K562 (cell line): Measurements from ENCODE around the gene PLEKHA5. TPM values are rescaled to one million over a fixed set of nuclear protein-coding genes. Genes with fewer than 3 reads are reported as not detected.

Experiments
- ATAC-seq: fragments of 200-7000 bp; cut with Tn5 transposase; 3 replicates; pipeline ENCODE4 v1.9.1; 2020; ENCODE audit warnings: moderate library complexity
- BruUV-seq: library from RNA; stranded (reverse); fragments of 400-500 nt; replicated peaks from 2 replicates; lab custom pipeline; 2021; lab: Mats Ljungman, UMichigan
- CTCF ChIA-PET: fragments of 300-600 bp; formaldehyde crosslinking; extraction: SDS; loops from one replicate; lab custom pipeline; 2021; ENCODE audit warnings: low intra/inter-chr PET ratio; lab: Yijun Ruan, JAX
- POLR2A ChIA-PET: fragments of 300-600, 350-650 bp; sonication (Branson Sonifier 250); formaldehyde crosslinking; extraction: SDS; loops from one replicate; lab custom pipeline; 2021; ENCODE audit warnings: antibody characterized with exemption, inconsistent platforms; lab: Yijun Ruan, JAX
- DNase-seq, 4 experiments: peaks; one replicate each; pipeline versions ENCODE4 v3.0.0 to v3.0.0-alpha.2; 2011 to 2018; ENCODE audit warnings: low spot score in 3 of 4, mixed read lengths in 3 of 4; ENCODE audit errors: extremely low read depth in 1 of 4
- FAIRE-seq: peaks from 2 replicates; lab custom pipeline; 2011; peaks lifted over from hg19 to GRCh38; lab: Jason Lieb, UNC
- H2AFZ ChIP-seq: 2 replicates; pipeline ENCODE4 v1.6.0; 2011; ENCODE audit warnings: low read depth, low read length, control low read depth, inconsistent platforms
- H3K27ac ChIP-seq: fragments of 200-600 bp; 3 replicates; pipeline ENCODE4 v1.8.0; 2011; ENCODE audit warnings: low read depth, mild to moderate bottlenecking, control low read depth, inconsistent platforms, low read length, moderate library complexity, mixed read lengths; ENCODE audit errors: extremely low read depth
- H3K27me3 ChIP-seq, 2 experiments: fragments of 300-600 bp in 1 of 2; 2 replicates in 1 of 2; 3 replicates in 1 of 2; pipeline versions ENCODE4 v1.6.0 to v1.8.0; 2011; ENCODE audit warnings: inconsistent platforms in 2 of 2, low read length in 2 of 2, mild to moderate bottlenecking in 1 of 2, mixed read lengths in 1 of 2, moderate library complexity in 1 of 2; ENCODE audit not compliant: control insufficient read depth in 2 of 2, insufficient read depth in 2 of 2
- H3K36me3 ChIP-seq: fragments of 300-600 bp; 3 replicates; pipeline ENCODE4 v1.8.0; 2011; ENCODE audit warnings: mild to moderate bottlenecking, low read length, inconsistent platforms; ENCODE audit not compliant: control insufficient read depth, insufficient read depth
- H3K4me1 ChIP-seq, 2 experiments: fragments of 200-600 bp in 1 of 2; replicated peaks in 1 of 2; 2 replicates in 1 of 2; 3 replicates in 1 of 2; pipeline versions ENCODE4 v1.5.1 to v1.8.0; 2011; ENCODE audit warnings: inconsistent platforms in 2 of 2, low read length in 2 of 2, mild to moderate bottlenecking in 1 of 2, mixed read lengths in 1 of 2, moderate library complexity in 1 of 2; ENCODE audit not compliant: control insufficient read depth in 2 of 2, insufficient read depth in 2 of 2
- H3K4me2 ChIP-seq: 2 replicates; pipeline ENCODE4 v1.6.1; 2011; ENCODE audit warnings: low read length, control low read depth, inconsistent platforms, mixed read lengths; ENCODE audit not compliant: insufficient read depth
- H3K4me3 ChIP-seq: fragments of 200-600 bp; sonication (generic), shearing (Covaris generic); 2 replicates; pipeline ENCODE4 v1.5.1; 2016; ENCODE audit warnings: control low read depth, inconsistent platforms
- H3K79me2 ChIP-seq: fragments of 200-600 bp; 3 replicates; pipeline ENCODE4 v1.8.0; 2011; ENCODE audit warnings: low read length, inconsistent platforms; ENCODE audit not compliant: control insufficient read depth, insufficient read depth
- H3K9ac ChIP-seq, 2 experiments: 2 replicates each; pipeline versions ENCODE4 v1.6.0 to v1.6.1; 2011; ENCODE audit warnings: low read depth in 2 of 2, low read length in 2 of 2, control low read depth in 1 of 2, inconsistent platforms in 1 of 2, mild to moderate bottlenecking in 1 of 2, mixed read lengths in 1 of 2; ENCODE audit not compliant: insufficient read depth in 1 of 2
- H3K9me1 ChIP-seq: one replicate; pipeline ENCODE4 v1.6.0; 2011; ENCODE audit warnings: inconsistent platforms, mild to moderate bottlenecking, low read length, moderate library complexity; ENCODE audit not compliant: control insufficient read depth, insufficient read depth
- H3K9me3 ChIP-seq: replicated peaks from 2 replicates; pipeline ENCODE4 v1.5.1; 2011; ENCODE audit warnings: low read depth, low read length, inconsistent platforms; ENCODE audit not compliant: control insufficient read depth, insufficient read depth
- H4K20me1 ChIP-seq: replicated peaks from 2 replicates; pipeline ENCODE4 v1.6.1; 2011; ENCODE audit warnings: low read length, inconsistent platforms, mixed read lengths; ENCODE audit not compliant: control insufficient read depth, insufficient read depth
- CBX2 ChIP-seq: fragments of 200-600 bp; sonication (generic); IDR thresholded peaks from one replicate; pipeline ENCODE4 v1.6.1; 2012; ENCODE audit warnings: mild to moderate bottlenecking, low read length, inconsistent platforms; ENCODE audit not compliant: insufficient read depth, poor library complexity, severe bottlenecking
- CEBPG ChIP-seq, 3 experiments: fragments of 200-800 bp in 1 of 3; sonication (Bioruptor generic) in 1 of 3; sonication (generic) in 1 of 3; formaldehyde crosslinking in 1 of 3; IDR thresholded peaks in 2 of 3; conservative IDR thresholded peaks in 1 of 3; 2 replicates each; pipeline versions ENCODE4 v1.6.1 to v1.8.0; 2016 to 2022; ENCODE audit warnings: missing compliant biosample characterization in 2 of 3, missing genetic modification characterization in 2 of 3, mild to moderate bottlenecking in 1 of 3, missing genetic modification reagents in 1 of 3
- NFE2 ChIP-seq: IDR thresholded peaks from 2 replicates; pipeline ENCODE4 v1.6.1; 2014; ENCODE audit warnings: antibody characterized with exemption, low read depth
- POLR2AphosphoS2 ChIP-seq: IDR thresholded peaks from 2 replicates; pipeline ENCODE4 v1.6.1; 2012; ENCODE audit warnings: low read length, improper control_type of control experiment
- POLR2AphosphoS5 ChIP-seq: IDR thresholded peaks from 2 replicates; pipeline ENCODE4 v1.6.1; 2011; ENCODE audit warnings: mild to moderate bottlenecking, low read depth, low read length, moderate library complexity; ENCODE audit not compliant: control insufficient read depth, insufficient read depth
- PYGO2 ChIP-seq: fragments of 450-650 bp; IDR thresholded peaks from 2 replicates; pipeline ENCODE4 v1.6.1; 2016; ENCODE audit warnings: mild to moderate bottlenecking, missing genetic modification characterization, moderate library complexity, missing compliant biosample characterization
- ZC3H4 ChIP-seq: sonication (generic); formaldehyde crosslinking; IDR thresholded peaks from 2 replicates; pipeline ENCODE4 v1.9.0; 2021; ENCODE audit warnings: missing genetic modification reagents, borderline replicate concordance
- whole genome bisulfite sequencing: fragments of 100-300 bp; shearing (Covaris generic); methylation state at CpG from one replicate; pipeline ENCODE4 v1.1.6; 2016; ENCODE audit warnings: low coverage, mixed read lengths; ENCODE audit not compliant: insufficient coverage; ENCODE audit errors: missing lambda C conversion rate; 5-methylcytosine and 5-hydroxymethylcytosine counted together
- in situ Hi-C: fragments of 300-500 bp; cut with MboI; formaldehyde crosslinking; loops from 4 replicates; pipeline ENCODE4 v1.15.0; 2018; ENCODE audit warnings: inconsistent platforms, mixed read lengths
- intact Hi-C: fragments of 100-400 bp; cut with micrococcal nuclease; formaldehyde crosslinking; loops from 2 replicates; pipeline ENCODE4 v1.14.2; 2022
- polyA plus RNA-seq, 8 experiments: library from polyadenylated mRNA; depleted of rRNA in 4 of 8; stranded (reverse) in 5 of 8; unstranded in 3 of 8; fragments of >200 nt; fragmentation: Nextera tagmentation in 2 of 8; fragmentation: Illumina TruSeq in 1 of 8; extraction: Ambion mirVana in 2 of 8; extraction: Trizol in 1 of 8; gene quantifications; 2 replicates each; pipeline versions ENCODE4 v1.2.1 to v1.2.3, GENCODE V29; 2011 to 2014; ENCODE audit warnings: inconsistent platforms in 1 of 8, missing spikeins in 1 of 8
- total RNA-seq, 7 experiments: library from RNA; depleted of rRNA in 6 of 7; stranded (reverse); fragments of >200 nt in 6 of 7; fragmentation: Illumina TruSeq in 2 of 7; extraction: Trizol in 2 of 7; gene quantifications; 2 replicates each; pipeline versions ENCODE4 v1.2.1 to v1.2.3, GENCODE V29; 2011 to 2021; ENCODE audit warnings: low replicate concordance in 1 of 7
- TF ChIP-seq, protein P1 (sequence below): sonication (generic); formaldehyde crosslinking; IDR thresholded peaks from 2 replicates; pipeline ENCODE4 v1.8.0; 2022; ENCODE audit warnings: mild to moderate bottlenecking, missing genetic modification reagents
- TF ChIP-seq, protein P2 (sequence below), 3 experiments: IDR thresholded peaks in 2 of 3; conservative IDR thresholded peaks in 1 of 3; 2 replicates each; pipeline ENCODE4 v1.5.1; 2011 to 2012; ENCODE audit warnings: low read length in 3 of 3, mild to moderate bottlenecking in 3 of 3, control low read depth in 2 of 3, improper control_type of control experiment in 1 of 3, inconsistent platforms in 1 of 3, low read depth in 1 of 3, mixed read lengths in 1 of 3, moderate library complexity in 1 of 3; ENCODE audit not compliant: insufficient read depth in 2 of 3

PLEKHA5 gene
- total and polyA plus RNA-seq, 9 of the 15 experiments (the other 6 are each of a cell fraction or from before 2014, with no cell fraction given), result 7.2 to 26.2 (median 17.4) TPM

DNA sequence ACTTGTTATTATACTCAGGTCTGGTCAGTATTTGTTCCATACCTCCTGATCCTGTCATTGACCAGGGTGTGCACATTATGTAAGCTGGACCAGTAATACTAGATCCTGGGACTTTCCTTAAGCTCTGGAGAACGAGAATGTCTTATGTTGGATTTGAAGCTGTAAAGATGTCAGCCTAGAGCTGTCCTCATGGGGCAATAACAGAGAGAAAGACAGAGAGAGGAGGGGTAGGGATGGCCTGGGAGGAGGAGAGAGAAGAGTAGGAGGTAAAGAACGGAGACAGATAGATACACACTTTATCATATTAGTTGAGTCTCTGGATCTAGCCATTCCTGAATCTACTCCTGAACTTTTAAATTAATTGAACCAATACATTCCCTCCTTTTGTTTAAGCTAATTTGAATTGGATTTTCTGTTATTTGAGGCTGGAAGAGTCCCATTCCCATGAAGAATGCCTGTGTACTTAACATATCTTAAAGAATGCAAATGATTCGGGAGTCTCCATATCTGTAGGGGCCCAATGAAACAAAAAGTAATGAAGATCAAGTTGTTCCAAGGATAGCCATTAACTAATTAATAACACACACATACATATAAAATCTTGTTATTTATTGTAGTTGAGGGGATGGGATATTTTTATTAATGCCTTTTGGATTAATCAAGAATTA, 55.9 kb downstream of the PLEKHA5 start (continued):
- TF ChIP-seq, protein P1, sequence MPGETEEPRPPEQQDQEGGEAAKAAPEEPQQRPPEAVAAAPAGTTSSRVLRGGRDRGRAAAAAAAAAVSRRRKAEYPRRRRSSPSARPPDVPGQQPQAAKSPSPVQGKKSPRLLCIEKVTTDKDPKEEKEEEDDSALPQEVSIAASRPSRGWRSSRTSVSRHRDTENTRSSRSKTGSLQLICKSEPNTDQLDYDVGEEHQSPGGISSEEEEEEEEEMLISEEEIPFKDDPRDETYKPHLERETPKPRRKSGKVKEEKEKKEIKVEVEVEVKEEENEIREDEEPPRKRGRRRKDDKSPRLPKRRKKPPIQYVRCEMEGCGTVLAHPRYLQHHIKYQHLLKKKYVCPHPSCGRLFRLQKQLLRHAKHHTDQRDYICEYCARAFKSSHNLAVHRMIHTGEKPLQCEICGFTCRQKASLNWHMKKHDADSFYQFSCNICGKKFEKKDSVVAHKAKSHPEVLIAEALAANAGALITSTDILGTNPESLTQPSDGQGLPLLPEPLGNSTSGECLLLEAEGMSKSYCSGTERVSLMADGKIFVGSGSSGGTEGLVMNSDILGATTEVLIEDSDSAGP (CRISPR knock-in tag), result no peak
- TF ChIP-seq, all 486 proteins: peak for 0

GRCh38 chr12:19186722-19187661, 57.5 kb downstream of the PLEKHA5 start:
- peak; percentile 17 to 41 (median 24) for DNase-seq
- no peak overlapping the region for H3K4me3 ChIP-seq
- H3K9me1 ChIP-seq, result no peaks in the 10 kb centered on the region
- no peaks in the 10 kb centered on the region for H3K9me3 ChIP-seq
- peaks cover 27% of the 10 kb centered on the region for H3K79me2 ChIP-seq
- ATAC-seq, result peak; percentile 71
- in situ Hi-C loops (no loop called here), intact Hi-C loops (loop anchor here (2.0 to 5.0 kb wide), 3 partner anchors 100 to 756 kb away; no protein-coding TSS in a partner anchor)
- H3K9ac ChIP-seq, result no peak overlapping the region
- H3K36me3 ChIP-seq, result no peaks in the 10 kb centered on the region
- no peaks in the 10 kb centered on the region for H3K27me3 ChIP-seq
- no peak for FAIRE-seq
- no peak overlapping the region for H3K4me2 ChIP-seq
- ChIA-PET POLR2A (no interaction called here), CTCF (interaction anchor here (0.7 kb wide), 1 partner anchor 13 kb away, joined by 3 read pairs; no protein-coding TSS in a partner anchor)
- 56% methylated on average over 4 of the region's 4 CpGs for WGBS
- H3K4me1 ChIP-seq, result peaks cover 0 to 5% of the 10 kb centered on the region in 2 experiments; a peak in 2 of 5 replicates
- H3K27ac ChIP-seq, result no peak overlapping the region
- H4K20me1 ChIP-seq, result 0 out of 2 replicates have a peak, but pooled peaks cover 2% of the 10 kb centered on the region
- H2AFZ ChIP-seq, result no peak overlapping the region
- no TSS peak for BruUV-seq
- TF ChIP-seq, protein P2, sequence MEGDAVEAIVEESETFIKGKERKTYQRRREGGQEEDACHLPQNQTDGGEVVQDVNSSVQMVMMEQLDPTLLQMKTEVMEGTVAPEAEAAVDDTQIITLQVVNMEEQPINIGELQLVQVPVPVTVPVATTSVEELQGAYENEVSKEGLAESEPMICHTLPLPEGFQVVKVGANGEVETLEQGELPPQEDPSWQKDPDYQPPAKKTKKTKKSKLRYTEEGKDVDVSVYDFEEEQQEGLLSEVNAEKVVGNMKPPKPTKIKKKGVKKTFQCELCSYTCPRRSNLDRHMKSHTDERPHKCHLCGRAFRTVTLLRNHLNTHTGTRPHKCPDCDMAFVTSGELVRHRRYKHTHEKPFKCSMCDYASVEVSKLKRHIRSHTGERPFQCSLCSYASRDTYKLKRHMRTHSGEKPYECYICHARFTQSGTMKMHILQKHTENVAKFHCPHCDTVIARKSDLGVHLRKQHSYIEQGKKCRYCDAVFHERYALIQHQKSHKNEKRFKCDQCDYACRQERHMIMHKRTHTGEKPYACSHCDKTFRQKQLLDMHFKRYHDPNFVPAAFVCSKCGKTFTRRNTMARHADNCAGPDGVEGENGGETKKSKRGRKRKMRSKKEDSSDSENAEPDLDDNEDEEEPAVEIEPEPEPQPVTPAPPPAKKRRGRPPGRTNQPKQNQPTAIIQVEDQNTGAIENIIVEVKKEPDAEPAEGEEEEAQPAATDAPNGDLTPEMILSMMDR (IDR thresholded peaks at IDR 0.05 in 2 of 3, conservative IDR thresholded peaks at IDR 0.05 in 1 of 3; ENCODE audit: insufficient read depth in 2 of 3, low read depth in 1 of 3, low read length in 3 of 3), result peak in 2 of 3 experiments; percentile 27 to 51; a peak in 3 of 6 replicates
- TF ChIP-seq CEBPG (CRISPR knock-in tag; IDR thresholded peaks at IDR 0.05) (peak; percentile 81), CEBPG (tag; conservative IDR thresholded peaks at IDR 0.05 in 1 of 2, IDR thresholded peaks at IDR 0.05 in 1 of 2) (peak; percentile 43 to 86; a peak in 3 of 4 replicates), POLR2AphosphoS2 (no peak), CBX2 (no peak), PYGO2 (tag) (no peak), POLR2AphosphoS5 (no peak), NFE2 (no peak), ZC3H4 (CRISPR knock-in tag) (no peak)
